HepG2 (cell line): ENCODE measurements around the gene IZUMO4. TPM values are rescaled to one million over a fixed set of nuclear protein-coding genes. Genes with fewer than 3 reads are reported as not detected.
A peak's percentile ranks its signal among the peaks of the same experiment; 100 is the strongest.

Experiments
- BRD4 ChIP-seq: sonication (generic); formaldehyde crosslinking; IDR thresholded peaks from 2 replicates; pipeline ENCODE4 v1.4.0; 2020; ENCODE audit warnings: missing genetic modification reagents
- CREBL2 ChIP-seq: sonication (generic); formaldehyde crosslinking; IDR thresholded peaks from 2 replicates; pipeline ENCODE4 v1.8.1; 2023; ENCODE audit warnings: missing genetic modification reagents, mild to moderate bottlenecking, borderline replicate concordance
- FOXJ3 ChIP-seq: sonication (generic); formaldehyde crosslinking; IDR thresholded peaks from 2 replicates; pipeline ENCODE4 v1.4.0; 2020; ENCODE audit warnings: missing genetic modification reagents, mild to moderate bottlenecking, borderline replicate concordance
- GABPB1 ChIP-seq: IDR thresholded peaks from 2 replicates; pipeline ENCODE4 v1.6.1; 2016; ENCODE audit warnings: mild to moderate bottlenecking, missing genetic modification reagents, moderate library complexity, missing compliant biosample characterization
- HMGXB4 ChIP-seq, 2 experiments: sonication (generic) in 1 of 2; formaldehyde crosslinking in 1 of 2; IDR thresholded peaks; 2 replicates each; pipeline versions ENCODE4 v1.4.0 to v1.6.1; 2018 to 2020; ENCODE audit warnings: missing genetic modification reagents in 2 of 2, borderline replicate concordance in 1 of 2, low read depth in 1 of 2, mild to moderate bottlenecking in 1 of 2, missing biosample characterization in 1 of 2
- MTERF4 ChIP-seq: sonication (generic); formaldehyde crosslinking; IDR thresholded peaks from 2 replicates; pipeline ENCODE4 v1.8.0; 2023; ENCODE audit warnings: mild to moderate bottlenecking, missing genetic modification reagents
- POLR2AphosphoS2 ChIP-seq: IDR thresholded peaks from 2 replicates; pipeline ENCODE4 v1.6.1; 2011; ENCODE audit warnings: low read depth, low read length, improper control_type of control experiment
- TBX3 ChIP-seq: fragments of 450-650 bp; IDR thresholded peaks from 2 replicates; pipeline ENCODE4 v1.6.1; 2017; ENCODE audit warnings: antibody characterized with exemption, mild to moderate bottlenecking, inconsistent platforms, borderline replicate concordance
- ZNF318 ChIP-seq: sonication (generic); formaldehyde crosslinking; IDR thresholded peaks from 2 replicates; pipeline ENCODE4 v1.4.0; 2020; ENCODE audit warnings: mild to moderate bottlenecking, missing genetic modification reagents
- ZNF570 ChIP-seq: sonication (generic); formaldehyde crosslinking; IDR thresholded peaks from 2 replicates; pipeline ENCODE4 v1.4.0; 2020; ENCODE audit warnings: mild to moderate bottlenecking, missing genetic modification reagents, borderline replicate concordance
- ZNF607 ChIP-seq: sonication (generic); formaldehyde crosslinking; IDR thresholded peaks from 2 replicates; pipeline ENCODE4 v1.5.1; 2020; ENCODE audit warnings: missing genetic modification reagents, mild to moderate bottlenecking, borderline replicate concordance
- ZNF615 ChIP-seq: sonication (generic); formaldehyde crosslinking; IDR thresholded peaks from 2 replicates; pipeline ENCODE4 v1.5.0; 2020; ENCODE audit warnings: mild to moderate bottlenecking, missing genetic modification reagents, borderline replicate concordance
- polyA plus RNA-seq, 8 experiments: library from polyadenylated mRNA; depleted of rRNA in 3 of 8; stranded (reverse) in 7 of 8; unstranded in 1 of 8; fragments of >200 nt; fragmentation: Illumina TruSeq in 4 of 8; extraction: Trizol in 4 of 8; gene quantifications; 2 replicates each; pipeline versions ENCODE4 v1.2.1 to v1.2.3, GENCODE V29; 2011 to 2016; ENCODE audit warnings: low read depth in 4 of 8, missing spikeins in 1 of 8, mixed read lengths in 1 of 8; ENCODE audit not compliant: insufficient read depth in 1 of 8
- total RNA-seq, 5 experiments: library from RNA; depleted of rRNA; stranded (reverse); fragments of >200 nt; fragmentation: Illumina TruSeq; extraction: Trizol; gene quantifications; 2 replicates each; pipeline ENCODE4 v1.2.3, GENCODE V29; 2016; ENCODE audit warnings: low read depth in 1 of 5

Gene IZUMO4
- total and polyA plus RNA-seq, 2 of the 13 experiments (the other 11 are each of a cell fraction or from before 2014, with no cell fraction given) = 0.77 to 3.9 TPM

- TF ChIP-seq ZNF318 = no peak; the same call in 1 of the 2 replicates
- no peak for TF ChIP-seq POLR2AphosphoS2
- peak in 1 of 2 experiments; percentile 25; a peak in 1 of 4 replicates for TF ChIP-seq HMGXB4 (CRISPR knock-in tag; IDR thresholded peaks at IDR 0.05; ENCODE audit: borderline replicate concordance in 1 of 2, low read depth in 1 of 2)
- 0 out of 2 replicates have a peak, but pooled peaks have one; percentile 46 for TF ChIP-seq ZNF570 (CRISPR knock-in tag)
- no peak for TF ChIP-seq FOXJ3 (CRISPR knock-in tag)
- no peak for TF ChIP-seq CREBL2 (CRISPR knock-in tag)
- no peak for TF ChIP-seq BRD4 (CRISPR knock-in tag)
- no peak for TF ChIP-seq ZNF615
- no peak; the same call in 1 of the 2 replicates for TF ChIP-seq GABPB1 (CRISPR knock-in tag)
- peak; percentile 62; the same call in 1 of the 2 replicates for TF ChIP-seq TBX3
- TF ChIP-seq MTERF4 (CRISPR knock-in tag) = no peak
- TF ChIP-seq ZNF607 (CRISPR knock-in tag) = no peak; the same call in 1 of the 2 replicates
Observed at GRCh38 chr19:2060884-2061494, 35.7 kb upstream of the IZUMO4 start (continued).
